ENCODE data around the gene SLC22A31. TPM values are rescaled to one million over a fixed set of nuclear protein-coding genes. Genes with fewer than 3 reads are reported as not detected.

SLC22A31 gene
- total RNA-seq, 1 donor from 2014 or later: not detected

DNA sequence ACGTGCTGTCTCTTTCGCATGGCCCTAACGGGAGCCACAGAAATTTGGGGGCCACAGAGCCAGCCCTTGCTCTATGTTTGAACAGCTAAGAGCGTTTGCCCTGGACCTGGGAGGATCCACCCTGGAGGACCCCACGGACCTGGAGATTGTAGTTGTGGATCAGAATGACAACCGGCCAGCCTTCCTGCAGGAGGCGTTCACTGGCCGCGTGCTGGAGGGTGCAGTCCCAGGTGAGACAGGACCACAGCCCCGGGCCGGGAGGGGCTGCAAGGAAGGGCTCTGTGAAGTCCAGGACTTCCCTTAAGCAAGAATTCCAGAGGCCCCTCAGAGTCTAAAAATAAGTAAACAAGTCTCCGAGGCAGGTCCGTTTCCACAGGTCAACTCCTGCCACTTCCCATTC is 16.9 kb downstream of the SLC22A31 start:
- H3K9me3 ChIP-seq (ENCODE audit: low read depth): no peaks in the 10 kb centered on the region
- Mint-ChIP-seq H3K27ac (no peak overlapping the region), H3K9me3 (no peaks in the 10 kb centered on the region), H3K4me1 (no peaks in the 10 kb centered on the region), H3K36me3 (no peaks in the 10 kb centered on the region), H3K4me3 (no peak overlapping the region), H3K27me3 (ENCODE audit: insufficient read depth, low read depth) (peaks cover 8% of the 10 kb centered on the region)
- no peak overlapping the region for H2AFZ ChIP-seq (replicated peaks)
- H3K36me3 ChIP-seq: no peaks in the 10 kb centered on the region
- no peak overlapping the region for H3K4me2 ChIP-seq
- peaks cover 22% of the 10 kb centered on the region for H3F3A ChIP-seq (ENCODE audit: low read depth)
- no peaks in the 10 kb centered on the region for H3K79me2 ChIP-seq (ENCODE audit: low read depth)
- no peaks in the 10 kb centered on the region for H3K4me1 ChIP-seq
- no peak overlapping the region for H3K4me3 ChIP-seq
- no peak for DNase-seq (ENCODE audit: low spot score)
- no peaks in the 10 kb centered on the region for H4K20me1 ChIP-seq (ENCODE audit: low read depth)
- TF ChIP-seq EZH2phosphoT487 (IDR thresholded peaks at IDR 0.05) (no peak), EZH2 (IDR thresholded peaks at IDR 0.05) (no peak)
- TF ChIP-seq, protein P1, sequence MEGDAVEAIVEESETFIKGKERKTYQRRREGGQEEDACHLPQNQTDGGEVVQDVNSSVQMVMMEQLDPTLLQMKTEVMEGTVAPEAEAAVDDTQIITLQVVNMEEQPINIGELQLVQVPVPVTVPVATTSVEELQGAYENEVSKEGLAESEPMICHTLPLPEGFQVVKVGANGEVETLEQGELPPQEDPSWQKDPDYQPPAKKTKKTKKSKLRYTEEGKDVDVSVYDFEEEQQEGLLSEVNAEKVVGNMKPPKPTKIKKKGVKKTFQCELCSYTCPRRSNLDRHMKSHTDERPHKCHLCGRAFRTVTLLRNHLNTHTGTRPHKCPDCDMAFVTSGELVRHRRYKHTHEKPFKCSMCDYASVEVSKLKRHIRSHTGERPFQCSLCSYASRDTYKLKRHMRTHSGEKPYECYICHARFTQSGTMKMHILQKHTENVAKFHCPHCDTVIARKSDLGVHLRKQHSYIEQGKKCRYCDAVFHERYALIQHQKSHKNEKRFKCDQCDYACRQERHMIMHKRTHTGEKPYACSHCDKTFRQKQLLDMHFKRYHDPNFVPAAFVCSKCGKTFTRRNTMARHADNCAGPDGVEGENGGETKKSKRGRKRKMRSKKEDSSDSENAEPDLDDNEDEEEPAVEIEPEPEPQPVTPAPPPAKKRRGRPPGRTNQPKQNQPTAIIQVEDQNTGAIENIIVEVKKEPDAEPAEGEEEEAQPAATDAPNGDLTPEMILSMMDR (IDR thresholded peaks at IDR 0.05): no peak
- no peak overlapping the region for H3K9ac ChIP-seq
- H3K27ac ChIP-seq: no peak overlapping the region
- peaks cover 4% of the 10 kb centered on the region for H3K27me3 ChIP-seq

DNA sequence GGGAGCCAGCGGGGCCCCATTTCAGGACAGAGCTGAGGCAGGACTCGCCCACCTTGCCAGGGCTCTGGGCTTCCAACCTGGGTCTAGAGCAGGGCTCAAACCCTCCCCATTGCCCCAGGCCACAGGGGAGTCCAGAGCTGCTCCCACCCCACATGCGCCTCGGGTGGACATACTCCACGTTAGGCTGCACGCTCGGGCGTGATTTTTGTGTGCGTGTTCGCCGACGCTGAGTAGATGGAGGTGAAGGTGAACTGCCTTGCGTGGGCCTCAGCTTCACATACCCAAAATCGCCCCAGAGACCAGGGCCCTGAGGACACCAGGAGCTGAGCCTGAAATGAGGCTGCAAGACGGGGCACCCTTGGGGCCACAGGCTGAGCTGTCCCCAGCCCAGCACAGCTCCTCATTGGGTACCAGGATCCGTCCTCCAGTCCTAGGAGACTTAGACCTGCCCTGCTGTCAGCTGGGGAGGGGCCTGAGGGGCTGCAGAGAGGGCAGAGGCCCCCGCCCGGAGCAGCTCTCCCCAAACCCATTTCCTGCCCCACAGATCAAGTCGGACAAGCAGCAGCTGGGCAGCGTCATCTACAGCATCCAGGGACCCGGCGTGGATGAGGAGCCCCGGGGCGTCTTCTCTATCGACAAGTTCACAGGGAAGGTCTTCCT is 20.6 kb downstream of the SLC22A31 start:
- H3K27ac ChIP-seq: no peak overlapping the region
- H3K4me1 ChIP-seq: no peaks in the 10 kb centered on the region
- H3K36me3 Mint-ChIP-seq: no peaks in the 10 kb centered on the region
- H2AFZ ChIP-seq (replicated peaks): no peak overlapping the region
- no peak overlapping the region for H3K4me3 Mint-ChIP-seq
- H3K27ac Mint-ChIP-seq: no peak overlapping the region
- TF ChIP-seq EZH2 (IDR thresholded peaks at IDR 0.05): no peak
- TF ChIP-seq, protein P1 (IDR thresholded peaks at IDR 0.05): no peak
- no peak for TF ChIP-seq EZH2phosphoT487 (IDR thresholded peaks at IDR 0.05)
- H3K4me1 Mint-ChIP-seq: no peaks in the 10 kb centered on the region
- no peak overlapping the region for H3K4me2 ChIP-seq
- H3K27me3 Mint-ChIP-seq (ENCODE audit: insufficient read depth, low read depth): peaks cover 4% of the 10 kb centered on the region
- H3F3A ChIP-seq (ENCODE audit: low read depth): no peaks in the 10 kb centered on the region
- no peak overlapping the region for H3K4me3 ChIP-seq
- no peaks in the 10 kb centered on the region for H4K20me1 ChIP-seq (ENCODE audit: low read depth)
- H3K79me2 ChIP-seq (ENCODE audit: low read depth): no peaks in the 10 kb centered on the region
- no peak for DNase-seq (ENCODE audit: low spot score)
- no peaks in the 10 kb centered on the region for H3K27me3 ChIP-seq
- H3K36me3 ChIP-seq: no peaks in the 10 kb centered on the region
- H3K9me3 ChIP-seq (ENCODE audit: low read depth): no peaks in the 10 kb centered on the region
- no peaks in the 10 kb centered on the region for H3K9me3 Mint-ChIP-seq
- no peak overlapping the region for H3K9ac ChIP-seq

DNA sequence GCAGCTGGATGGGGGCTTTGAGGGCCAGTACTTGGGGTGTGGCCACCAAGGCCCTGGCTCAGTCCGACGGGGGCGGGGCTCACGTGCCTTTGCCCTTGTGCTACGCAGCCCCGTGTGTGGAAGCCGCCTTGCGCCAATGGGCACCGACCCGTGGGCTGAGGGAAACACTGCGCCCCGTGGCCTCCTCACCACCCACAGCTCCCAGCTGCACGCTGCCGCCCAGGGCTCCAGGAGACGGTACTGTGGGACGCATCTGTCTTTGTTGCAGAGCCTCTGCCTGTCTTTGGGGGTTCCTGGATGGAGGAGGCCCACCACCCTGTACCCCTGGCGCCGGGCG is 21.2 kb downstream of the SLC22A31 start:
- H3K9me3 Mint-ChIP-seq: no peaks in the 10 kb centered on the region

More for the DNA sequence above, 21.2 kb downstream of the SLC22A31 start:
- no peak overlapping the region for H2AFZ ChIP-seq (replicated peaks)
- DNase-seq (ENCODE audit: low spot score): no peak
- peaks cover under 1% of the 10 kb centered on the region for H3K4me1 ChIP-seq
- H3K4me1 Mint-ChIP-seq: no peaks in the 10 kb centered on the region
- no peak for TF ChIP-seq EZH2 (IDR thresholded peaks at IDR 0.05)
- TF ChIP-seq EZH2phosphoT487 (IDR thresholded peaks at IDR 0.05): no peak
- TF ChIP-seq, protein P1 (IDR thresholded peaks at IDR 0.05): no peak
- no peaks in the 10 kb centered on the region for H3K36me3 Mint-ChIP-seq
- H3K4me3 ChIP-seq: no peak overlapping the region
- H3K27me3 ChIP-seq: no peaks in the 10 kb centered on the region
- H3K27ac Mint-ChIP-seq: no peak overlapping the region
- no peak overlapping the region for H3K9ac ChIP-seq
- H3K9me3 ChIP-seq (ENCODE audit: low read depth): no peaks in the 10 kb centered on the region
- H3K36me3 ChIP-seq: no peaks in the 10 kb centered on the region
- H3F3A ChIP-seq (ENCODE audit: low read depth): no peaks in the 10 kb centered on the region
- peaks cover 3% of the 10 kb centered on the region for H3K27me3 Mint-ChIP-seq (ENCODE audit: insufficient read depth, low read depth)
- no peak overlapping the region for H3K4me3 Mint-ChIP-seq
- H4K20me1 ChIP-seq (ENCODE audit: low read depth): no peaks in the 10 kb centered on the region
- H3K4me2 ChIP-seq: no peak overlapping the region
- H3K79me2 ChIP-seq (ENCODE audit: low read depth): no peaks in the 10 kb centered on the region
- no peak overlapping the region for H3K27ac ChIP-seq
